Adrenal gland (tissue), 19 donors: ENCODE results near the gene SPAG6. TPM values are rescaled to one million over a fixed set of nuclear protein-coding genes. Genes with fewer than 3 reads are reported as not detected.

Experiments used
- DNase-seq, 7 donors: peaks; one replicate each; pipeline ENCODE4 v3.0.0-alpha.2; 2019 to 2020
- H3K27ac ChIP-seq, 5 donors: fragments of 200-600 bp; sonication (generic) in 4 of 5; 1 replicate in 3 of 5; 2 replicates in 2 of 5; pipeline versions ENCODE4 v1.5.1 to v1.8.0; 2016 to 2020; ENCODE audit warnings: mild to moderate bottlenecking in 1 of 5
- H3K27me3 ChIP-seq: fragments of 200-600 bp; 2 replicates; pipeline ENCODE4 v1.8.0; 2021
- H3K36me3 ChIP-seq, 2 donors: fragments of 200-600 bp; replicated peaks in 1 of 2; 1 replicate in 1 of 2; 2 replicates in 1 of 2; pipeline versions ENCODE4 v1.5.1 to v1.8.0; 2018 to 2022
- H3K4me1 ChIP-seq, 2 donors: fragments of 200-600 bp; replicated peaks in 1 of 2; 1 replicate in 1 of 2; 2 replicates in 1 of 2; pipeline versions ENCODE4 v1.5.1 to v1.8.0; 2018 to 2021
- H3K4me3 ChIP-seq, 4 donors: fragments of 200-600 bp; sonication (generic) in 3 of 4; one replicate each; pipeline ENCODE4 v1.5.1; 2016 to 2018
- H3K9me3 ChIP-seq, 3 donors: fragments of 200-600 bp; sonication (generic) in 1 of 3; replicated peaks in 1 of 3; 1 replicate in 2 of 3; 2 replicates in 1 of 3; pipeline versions ENCODE4 v1.5.1 to v1.8.0; 2016 to 2021
- CTCF ChIP-seq, 6 experiments: fragments of 450-650 bp in 4 of 6; fragments of 200-600 bp in 2 of 6; sonication (generic) in 1 of 6; IDR thresholded peaks; 1 replicate in 5 of 6; 2 replicates in 1 of 6; pipeline versions ENCODE4 v1.5.1 to v1.8.0; 2016 to 2021; ENCODE audit warnings: antibody characterized with exemption in 6 of 6, mild to moderate bottlenecking in 2 of 6, moderate library complexity in 1 of 6
- POLR2A ChIP-seq, 2 donors: fragments of 450-650 bp; IDR thresholded peaks; one replicate each; pipeline ENCODE4 v1.6.1; 2017; ENCODE audit warnings: antibody characterized with exemption in 2 of 2, mild to moderate bottlenecking in 2 of 2, moderate library complexity in 1 of 2
- WGBS, 4 donors: extraction: QIAGEN DNeasy Blood & Tissue Kit in 2 of 4; methylation state at CpG; one replicate each; pipeline versions ENCODE4 v1.1.5 to v1.1.7; 2013 to 2017; 5-methylcytosine and 5-hydroxymethylcytosine counted together
- intact Hi-C, 2 donors: fragments of 100-400 bp; cut with DNase I; formaldehyde crosslinking; loops; one replicate each; pipeline versions ENCODE4 v1.14.1 to v1.15.0; 2022 to 2023
- long read RNA-seq, 10 donors: library from polyadenylated mRNA in 3 of 10; unstranded in 2 of 10; stranded (forward) in 1 of 10; transcript quantifications; one replicate each; pipeline ENCODE4 v2.0.0 and lab custom pipeline, GENCODE V29; 2021 to 2026
- polyA plus RNA-seq, 3 donors: library from polyadenylated mRNA; stranded (reverse); fragments of 200-250 nt in 2 of 3; fragments of 350-450 nt in 1 of 3; fragmentation: Illumina TruSeq in 1 of 3; extraction: RNeasy Lipid Tissue Mini Kit (QIAGEN cat#74804) in 1 of 3; gene quantifications; one replicate each; pipeline ENCODE4 v1.2.3, GENCODE V29; 2013 to 2014
- total RNA-seq, 9 donors: library from RNA; depleted of rRNA in 4 of 9; stranded (reverse); fragments of >200 nt in 4 of 9; fragments of 120-200 nt in 1 of 9; fragmentation: NEBNext Ultra II Directional in 1 of 9; extraction: Animal tissue kit (Norgen Biotek cat#: 25700) in 1 of 9; gene quantifications; one replicate each; pipeline versions ENCODE4 v1.1.0 to v1.2.4, GENCODE V29; 2013 to 2023
- donor health status: healthy with polysubstance abuse.
- donor health status: Bipolar disorder and iron deficiency.
- donor health status: DM: yes; HTN: yes; CAD: no.
- donor health status: DM: no; HTN: no; CAD: no.
- donor health status: DM: no; HTN: no; CAD: no.
- donor health status: DM: yes; HTN: yes; CAD: no.

Gene SPAG6
- total RNA-seq (under 1 TPM in 2 of 9 donors, not detected in 7; 0.11 to 0.46 TPM), polyA plus RNA-seq (under 1 TPM in 1 of 3 donors, not detected in 2; 0.07 TPM)
- long read RNA-seq, donor 1, result 0 reads
- long read RNA-seq, donor 2, result 0 reads
- long read RNA-seq, donor 3, partial matches to known transcripts, result 7 of 7 reads
- long read RNA-seq, donor 3, other reads (novel, unspliced or antisense), result 0 of 7 reads
- long read RNA-seq, donor 4, result 0 reads
- long read RNA-seq, donor 5, result 0 reads
- long read RNA-seq, donor 6, result 0 reads
- long read RNA-seq, donor 7, result 0 reads
- long read RNA-seq, donor 8, result 0 reads
- long read RNA-seq, donor 9, result 0 reads
- long read RNA-seq, donor 10, result 0 reads

GRCh38 chr10:22345301-22346095 lies at the start of gene SPAG6:
TSS of gene SPAG6 (plus strand) at chr10:22345496. CDS start at chr10:22345612, 116 bp downstream.
- Histone ChIP-seq H3K36me3 (no peaks in the 10 kb centered on the region), H3K4me1 (peaks cover 0 to 5% of the 10 kb centered on the region in 2 donors), H3K27me3 (peaks cover 77% of the 10 kb centered on the region), H3K27ac (no peak within 1 kb of the TSS), H3K4me3 (peak within 1 kb of the TSS in 1 of 4 donors; percentile 7), H3K9me3 (no peaks in the 10 kb centered on the region)
- no peak for TF ChIP-seq POLR2A (IDR thresholded peaks at IDR 0.05)
- TF ChIP-seq CTCF (IDR thresholded peaks at IDR 0.05), result no peak
- peak in 3 of 7 donors; percentile 15 to 37 (median 32) for DNase-seq
- 5 to 10% (median 7%) methylated on average over 13 to 83 of the region's 83 CpGs for WGBS, 4 donors
- intact Hi-C loops, result no loop called here

DNA sequence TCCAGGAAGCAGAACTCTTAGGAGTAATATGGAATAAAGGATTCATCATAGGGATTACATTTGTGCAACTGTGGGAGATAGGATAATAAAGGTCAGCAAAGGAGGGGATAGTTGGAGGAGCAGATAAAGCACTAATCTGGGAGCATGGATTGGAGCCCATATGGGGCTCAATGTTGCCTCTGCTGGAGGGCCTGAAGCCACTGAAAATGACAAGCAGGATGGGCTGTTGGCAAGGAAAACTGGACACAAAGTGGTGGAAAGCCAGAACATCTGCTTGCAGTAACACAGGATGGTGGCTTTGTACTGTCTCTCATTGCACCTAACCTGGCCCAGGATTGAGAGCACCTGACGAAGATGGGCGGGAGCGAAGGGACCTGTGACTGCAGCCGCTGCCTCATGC lies 44.1 kb upstream of the SPAG6 start:
- TF ChIP-seq CTCF (IDR thresholded peaks at IDR 0.05) (no peak), POLR2A (IDR thresholded peaks at IDR 0.05) (no peak)
- Histone ChIP-seq H3K36me3 (no peaks in the 10 kb centered on the region), H3K4me3 (no peak overlapping the region), H3K4me1 (no peaks in the 10 kb centered on the region), H3K27me3 (peaks cover 7% of the 10 kb centered on the region), H3K27ac (no peak overlapping the region), H3K9me3 (no peaks in the 10 kb centered on the region)
- intact Hi-C loops, result no loop called here
- 90 to 100% (median 99%) methylated on average over 4 of the region's 4 CpGs for WGBS, 4 donors
- DNase-seq, result no peak

GRCh38 chr10:22303461-22303860 lies 41.8 kb upstream of the SPAG6 start:
- Histone ChIP-seq H3K27ac (no peak overlapping the region), H3K9me3 (no peaks in the 10 kb centered on the region), H3K4me1 (no peaks in the 10 kb centered on the region), H3K4me3 (no peak overlapping the region), H3K36me3 (no peaks in the 10 kb centered on the region), H3K27me3 (peaks cover 11% of the 10 kb centered on the region)
- TF ChIP-seq POLR2A (IDR thresholded peaks at IDR 0.05), result no peak
- TF ChIP-seq CTCF (IDR thresholded peaks at IDR 0.05), result no peak
- intact Hi-C loops, result no loop called here
- no peak for DNase-seq
- WGBS, 4 donors, result 91 to 92% (median 91%) methylated on average over 3 of the region's 3 CpGs

- TF ChIP-seq POLR2A (IDR thresholded peaks at IDR 0.05) (no peak), CTCF (IDR thresholded peaks at IDR 0.05) (no peak)
- no peaks in the 10 kb centered on the region for H3K9me3 ChIP-seq
- WGBS, 4 donors, result 75 to 86% (median 81%) methylated on average over 2 of the region's 2 CpGs
- no peak for DNase-seq
- H3K27ac ChIP-seq, result no peak overlapping the region
- H3K27me3 ChIP-seq, result peaks cover 12% of the 10 kb centered on the region
- H3K4me1 ChIP-seq, result no peaks in the 10 kb centered on the region
- no peaks in the 10 kb centered on the region for H3K36me3 ChIP-seq
- H3K4me3 ChIP-seq, result no peak overlapping the region
- intact Hi-C loops, result no loop called here
These were observed 39.6 kb upstream of the SPAG6 start for GRCh38 chr10:22305721-22306120.
